Measurements from ENCODE around the gene ADAM11. TPM values are rescaled to one million over a fixed set of nuclear protein-coding genes. Genes with fewer than 3 reads are reported as not detected.

The ADAM11 gene
- total RNA-seq, 2 donors from 2014 or later: 0.31 to 0.53 TPM

- H3K27ac Mint-ChIP-seq: no peak overlapping the region
- H3K9me3 Mint-ChIP-seq: no peaks in the 10 kb centered on the region
- ATAC-seq (no peak), DNase-seq (ENCODE audit: low spot score) (no peak)
- no peak overlapping the region for H3K4me3 Mint-ChIP-seq
- peaks cover 7 to 8% of the 10 kb centered on the region in 2 donors for H3K4me1 Mint-ChIP-seq (ENCODE audit: low read depth in 2 of 2)
- peaks cover 34 to 44% of the 10 kb centered on the region in 2 donors for H3K27me3 Mint-ChIP-seq
- peaks cover 6% of the 10 kb centered on the region for H3K36me3 Mint-ChIP-seq
Observed at GRCh38 chr17:44831371-44831770, 72.6 kb downstream of the ADAM11 start.

Other genes with a start within 250 kb of the ADAM11 start
- gene FZD2, start 201.5 kb upstream of the ADAM11 start, total RNA-seq: under 1 TPM in 1 of 2 donors, not detected in 1; 0.20 TPM
- gene MEIOC, start 102.5 kb upstream of the ADAM11 start, total RNA-seq: under 1 TPM in 1 of 2 donors, not detected in 1; 0.17 TPM
- 10 to 100 TPM; 27.6 to 36.0 TPM for gene CCDC43, start 69.2 kb upstream of the ADAM11 start, total RNA-seq
- gene DBF4B, start 50.3 kb upstream of the ADAM11 start, total RNA-seq: 10 to 100 TPM; 18.0 to 48.1 TPM
- 1 to 10 TPM; 1.4 to 2.5 TPM for gene GJC1, start 71.3 kb downstream of the ADAM11 start, total RNA-seq
- not detected for gene HIGD1B, start 88.9 kb downstream of the ADAM11 start, total RNA-seq
- 100 to 1,000 TPM; 192 to 232 TPM for gene EFTUD2, start 140.5 kb downstream of the ADAM11 start, total RNA-seq
- not detected for gene GFAP, start 156.5 kb downstream of the ADAM11 start, total RNA-seq
- gene KIF18B, start 188.8 kb downstream of the ADAM11 start, total RNA-seq: 100 to 1,000 TPM in 1 of 2 donors, 10 to 100 TPM in 1; 26.5 to 100 TPM
- gene C1QL1, start 209.3 kb downstream of the ADAM11 start, total RNA-seq: not detected